Measurements from ENCODE around the gene RAB17. TPM values are rescaled to one million over a fixed set of nuclear protein-coding genes. Genes with fewer than 3 reads are reported as not detected.

RAB17 gene
- total and polyA plus RNA-seq, 2 of the 4 experiments (the other 2 are of a cell fraction), result 0.41 TPM; not detected in 1

GRCh38 chr2:237603049-237603717 lies 12.6 kb upstream of the RAB17 start:
- Histone ChIP-seq H2AK5ac (ENCODE audit: low read depth, low read length) (peak overlapping the region; percentile 69; the same call in 1 of the 2 replicates), H4K8ac (ENCODE audit: low read depth in 2 of 2, low read length in 2 of 2) (peak overlapping the region; percentile 15 to 89; a peak in 3 of 4 replicates), H4K20me1 (ENCODE audit: insufficient read depth, low read length) (no peaks in the 10 kb centered on the region), H3K56ac (ENCODE audit: extremely low read depth, insufficient read depth, low read length) (no peak overlapping the region), H3K36me3 (ENCODE audit: control insufficient read depth, insufficient read depth, low read length) (no peaks in the 10 kb centered on the region), H2AK9ac (replicated peaks; ENCODE audit: low read depth, low read length, poor library complexity) (peak overlapping the region; percentile 93), H3K23ac (ENCODE audit: low read depth, low read length) (peak overlapping the region; percentile 54), H4K5ac (ENCODE audit: low read depth, low read length) (peak overlapping the region; percentile 4), H2BK15ac (ENCODE audit: low read depth, low read length) (peak overlapping the region; percentile 72; the same call in 1 of the 3 replicates), H3K4me3 (ENCODE audit: insufficient read depth, low read depth, low read length) (no peak overlapping the region), H3K9me3 (ENCODE audit: control insufficient read depth, insufficient read depth, low read length) (no peaks in the 10 kb centered on the region), H2BK5ac (ENCODE audit: low read depth, low read length, poor library complexity, severe bottlenecking) (peak overlapping the region; percentile 51), H3K4me2 (ENCODE audit: low read depth, low read length) (peak overlapping the region; percentile 62), H3K79me1 (ENCODE audit: low read depth in 1 of 2, low read length in 2 of 2) (no peaks in the 10 kb centered on the region), H3K4ac (ENCODE audit: low read depth, low read length) (peak overlapping the region; percentile 75), H2BK20ac (ENCODE audit: low read depth, low read length) (peak overlapping the region; percentile 93), H2AFZ (replicated peaks; ENCODE audit: low read length, poor library complexity) (peak overlapping the region; percentile 90), H3K18ac (ENCODE audit: low read depth, low read length) (peak overlapping the region; percentile 16), H3K14ac (replicated peaks; ENCODE audit: low read depth, low read length) (peak overlapping the region; percentile 75), H3K4me1 (ENCODE audit: control insufficient read depth, insufficient read depth, low read length) (peaks cover 7% of the 10 kb centered on the region), H4K91ac (ENCODE audit: insufficient read depth, low read depth, low read length) (peak overlapping the region; percentile 82), H2BK120ac (ENCODE audit: low read depth, low read length) (peak overlapping the region; percentile 88), H3K9ac (ENCODE audit: low read depth, low read length) (no peak overlapping the region; the same call in 1 of the 2 replicates), H3K27ac (ENCODE audit: insufficient read depth, low read length) (peak overlapping the region; percentile 15; the same call in 1 of the 2 replicates), H3K27me3 (ENCODE audit: control insufficient read depth, insufficient read depth, low read length) (no peaks in the 10 kb centered on the region), H3K9me1 (ENCODE audit: insufficient read depth, low read length) (peaks cover 9% of the 10 kb centered on the region; the same call in 1 of the 2 replicates)
- BruUV-seq (replicated peaks), result no TSS peak
- TF ChIP-seq MAFK (IDR thresholded peaks at IDR 0.05; ENCODE audit: low read depth, low read length), result no peak
- peak; percentile 10; the same call in 1 of the 2 replicates for TF ChIP-seq BHLHE40 (IDR thresholded peaks at IDR 0.05; ENCODE audit: low read depth, low read length)
- DNase-seq (no peak), ATAC-seq (ENCODE audit: low read depth) (no peak)
- 67% methylated on average over 3 of the region's 13 CpGs; no CpG with 5 or more reads in 1 of the 2 experiments for WGBS, 2 experiments (ENCODE audit: extremely low coverage in 2 of 2, insufficient read length in 1 of 2)
- ChIA-PET CTCF (interaction anchor here (2.1 kb wide), 1 partner anchor 14 kb away, joined by 7 read pairs; no protein-coding TSS in a partner anchor), POLR2A (ENCODE audit: unreplicated experiment) (no interaction called here)
- intact Hi-C loops (cut with micrococcal nuclease) (loop anchor here (5.0 kb wide), 1 partner anchor 139 kb away; no protein-coding TSS in a partner anchor), dilution Hi-C loops (cut with HindIII; ENCODE audit: low sequenced_read_pairs, unreplicated experiment) (no loop called here), in situ Hi-C loops (cut with MboI; ENCODE audit: low sequenced_read_pairs) (no loop called here)

Measured in IMR-90 (cell line).